HG03060 (cell line): ENCODE measurements around the gene RTRAF.

Experiments
- ATAC-seq: cut with Tn5 transposase; IDR thresholded peaks from one replicate; pipeline ENCODE4 v1.9.1; 2021; ENCODE audit warnings: low read depth, moderate number of reproducible peaks; ENCODE audit not compliant: unreplicated experiment

The RTRAF gene

DNA sequence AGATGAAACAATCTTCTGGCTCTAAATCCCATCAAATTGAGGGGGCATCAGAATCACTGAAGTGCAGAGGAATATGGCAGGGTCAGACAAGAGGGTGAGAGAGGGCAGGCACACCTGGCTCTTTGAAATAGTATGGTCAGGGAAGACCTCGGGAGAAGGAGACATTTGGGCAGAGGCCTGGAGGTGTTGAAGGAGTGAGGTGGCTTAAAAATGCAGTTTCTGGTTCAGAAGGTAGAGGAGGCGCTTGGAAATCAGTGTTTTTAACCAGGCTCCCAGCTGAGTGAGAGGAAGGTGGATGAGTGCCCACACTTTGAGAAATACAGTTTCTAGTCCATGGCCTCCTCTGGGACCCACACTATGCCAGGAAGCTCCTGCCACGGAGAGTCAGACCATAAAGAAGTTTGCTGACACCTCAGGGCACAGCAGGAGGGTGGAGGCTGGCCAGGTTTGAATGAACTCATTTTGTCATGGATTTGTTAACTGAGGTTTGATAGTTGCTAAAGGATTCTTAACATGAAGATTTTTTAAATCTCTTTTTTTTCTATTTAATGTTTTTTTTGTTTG lies 59.4 kb downstream of the RTRAF start:
- no peak for ATAC-seq

DNA sequence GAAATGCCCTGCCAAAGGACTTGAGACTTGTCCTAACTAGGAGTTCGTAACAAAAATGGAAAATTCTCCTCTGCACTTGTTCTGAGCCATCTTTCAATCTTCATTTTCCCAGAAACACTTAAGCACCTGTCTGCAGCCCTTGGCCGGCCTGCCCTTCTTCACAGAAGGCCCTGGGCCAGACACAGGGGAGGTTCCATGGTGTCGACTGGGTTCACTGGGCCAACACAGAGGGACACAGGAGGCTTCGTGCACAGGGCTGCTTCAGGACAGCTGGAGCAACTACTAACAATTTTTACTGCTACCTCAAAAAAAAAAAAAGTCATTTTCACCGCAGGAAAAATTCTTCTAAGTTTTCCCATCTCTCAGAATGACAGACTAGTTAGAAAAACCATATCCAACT lies 59.9 kb downstream of the RTRAF start:
- no peak for ATAC-seq

- no peak for ATAC-seq
These were observed 60.6 kb downstream of the RTRAF start for GRCh38 chr14:52049721-52050588.

- ATAC-seq: no peak
These were observed 61.9 kb downstream of the RTRAF start for GRCh38 chr14:52051251-52051650.

GRCh38 chr14:52051871-52052270 lies 62.5 kb downstream of the RTRAF start:
- no peak for ATAC-seq

DNA sequence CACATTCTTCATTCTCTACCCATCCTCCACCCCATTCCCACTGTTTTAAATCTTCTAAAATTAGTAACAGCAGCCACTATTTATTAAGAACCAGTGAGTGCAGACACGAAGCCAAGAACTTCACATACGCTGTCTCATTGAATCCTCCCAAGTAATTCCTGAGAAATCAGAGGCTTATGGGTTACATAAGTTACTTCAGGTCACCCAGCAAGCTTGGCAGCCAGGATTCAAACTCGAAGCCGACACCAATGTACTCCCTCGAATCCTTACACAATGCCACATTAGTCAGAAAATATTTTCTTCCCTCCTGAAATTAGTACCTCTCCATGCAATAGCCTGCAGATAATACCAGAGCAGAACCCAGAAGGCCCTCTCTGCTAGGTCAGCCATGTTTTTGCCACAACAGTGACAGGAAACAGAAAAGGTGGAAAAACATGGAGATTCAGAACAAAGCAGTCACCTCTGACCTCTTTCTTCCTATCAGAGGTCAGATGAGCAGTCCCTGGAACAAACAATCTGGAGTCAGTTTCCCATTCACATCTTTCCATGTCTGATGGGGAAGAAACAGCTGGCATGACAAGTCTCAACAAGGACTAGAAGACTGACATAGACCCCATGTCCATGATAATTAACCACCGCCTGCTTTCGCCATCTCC lies 63.1 kb downstream of the RTRAF start:
- no peak for ATAC-seq

- ATAC-seq: no peak
These were observed 63.7 kb downstream of the RTRAF start for GRCh38 chr14:52053044-52053443.

DNA sequence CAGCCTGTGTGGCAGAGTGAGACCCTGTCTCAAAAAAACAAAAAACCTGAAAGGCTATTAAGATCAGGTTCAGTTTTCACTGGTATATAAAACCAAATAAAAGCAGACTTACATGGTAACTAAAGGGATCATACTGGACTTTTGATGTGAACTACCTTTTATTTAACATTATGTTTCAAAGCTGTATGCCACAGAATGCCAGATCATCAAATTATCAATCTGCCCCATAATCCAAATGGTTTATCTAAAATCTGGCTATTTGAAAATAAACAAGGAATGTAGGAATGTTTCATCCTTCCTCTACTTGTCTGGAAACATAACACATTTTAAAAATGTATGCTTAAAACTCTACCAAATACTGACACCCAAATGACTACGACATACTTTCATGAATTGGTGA lies 65.3 kb downstream of the RTRAF start:
- ATAC-seq: no peak

DNA sequence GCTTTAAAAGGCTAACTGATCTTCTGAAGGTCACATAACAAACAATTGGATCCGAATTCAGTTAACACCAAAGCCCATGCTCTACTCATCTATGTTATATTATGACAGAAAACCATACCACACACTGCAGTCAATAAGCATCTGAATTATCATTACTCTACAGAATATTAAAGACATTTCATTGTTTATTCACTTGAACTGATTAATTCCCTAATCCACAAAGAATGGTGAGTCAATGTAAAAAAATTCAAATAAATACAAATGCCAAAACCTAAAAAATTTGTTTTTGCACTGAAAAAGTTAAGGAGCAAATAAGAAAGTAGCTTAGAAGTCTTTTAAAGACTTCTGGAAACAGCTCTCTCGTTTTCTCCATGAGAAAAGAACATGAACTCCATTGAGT lies 65.8 kb downstream of the RTRAF start:
- no peak for ATAC-seq

GRCh38 chr14:52058341-52058740 lies 69.0 kb downstream of the RTRAF start:
- ATAC-seq: no peak

DNA sequence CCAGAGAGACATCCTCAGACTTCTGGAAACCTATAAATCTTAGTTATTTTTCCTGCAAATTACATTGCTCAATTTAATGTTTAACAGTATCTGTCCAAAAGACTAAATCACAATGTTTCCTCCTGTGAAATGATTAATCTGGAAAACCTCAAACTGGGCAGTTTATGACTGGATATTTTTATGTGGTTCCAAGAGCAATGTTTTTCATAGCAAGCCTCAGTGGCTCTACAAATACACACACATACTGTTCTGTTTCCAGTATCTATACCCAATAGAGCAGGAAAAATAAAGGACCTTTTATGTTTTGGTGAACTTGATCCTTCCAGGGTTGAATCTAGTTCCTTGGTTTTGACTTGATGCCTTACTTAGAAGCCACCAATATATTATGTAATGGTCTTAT lies 70.3 kb downstream of the RTRAF start:
- no peak for ATAC-seq

DNA sequence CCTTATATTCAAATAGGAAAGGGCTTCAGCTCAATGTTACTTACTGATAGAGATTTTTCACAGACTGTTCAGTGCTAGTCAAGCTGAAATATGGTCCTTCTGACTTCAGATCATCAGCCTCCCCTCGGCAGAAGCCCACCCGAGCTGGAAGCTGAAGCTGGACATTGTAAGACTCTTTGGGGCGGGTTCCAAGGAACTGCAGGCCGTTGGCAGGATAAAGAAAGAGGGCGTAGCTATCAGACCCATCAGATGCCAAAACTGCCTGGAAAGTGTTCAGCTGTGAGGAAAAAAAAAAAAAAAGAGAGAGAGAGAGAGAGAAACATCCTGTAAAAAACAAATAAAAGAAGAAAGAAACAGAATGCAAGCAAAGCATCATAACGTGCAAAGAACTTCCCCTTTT lies 70.7 kb downstream of the RTRAF start:
- no peak for ATAC-seq
